NT2/D1 (cell line): Measurements from ENCODE around the gene RNF181.

Source experiments
- SUZ12 ChIP-seq: IDR thresholded peaks from 2 replicates; pipeline ENCODE4 v1.6.1; 2011; ENCODE audit not compliant: insufficient read length, insufficient read depth; ENCODE audit errors: extremely low read depth
- YY1 ChIP-seq: IDR thresholded peaks from 2 replicates; pipeline ENCODE4 v1.6.1; 2011; ENCODE audit not compliant: insufficient read length, insufficient read depth
- ZNF274 ChIP-seq: IDR thresholded peaks from 2 replicates; pipeline ENCODE4 v1.6.1; 2011; ENCODE audit warnings: mild to moderate bottlenecking, low read depth, low read length

- no peak for TF ChIP-seq YY1
- no peak for TF ChIP-seq SUZ12
- no peak for TF ChIP-seq ZNF274
Observed at GRCh38 chr2:85549095-85549494, 46.5 kb upstream of the RNF181 start.
